ENCODE results near the gene LRRC27. TPM values are rescaled to one million over a fixed set of nuclear protein-coding genes. Genes with fewer than 3 reads are reported as not detected.

The LRRC27 gene
- total RNA-seq, 1 donor from 2014 or later, result 6.3 TPM

- intact Hi-C loops (cut with micrococcal nuclease), result loop anchor here (5.0 kb wide), 1 partner anchor 239 kb away; no protein-coding TSS in a partner anchor
These were observed 66.6 kb downstream of the LRRC27 start for GRCh38 chr10:132398566-132398991.

GRCh38 chr10:132399117-132400035 is 67.4 kb downstream of the LRRC27 start:
- intact Hi-C loops (cut with micrococcal nuclease), result loop anchor here (5.0 kb wide), 1 partner anchor 238 kb away; no protein-coding TSS in a partner anchor

GRCh38 chr10:132400041-132400546 is 68.1 kb downstream of the LRRC27 start:
- intact Hi-C loops (cut with micrococcal nuclease), result no loop called here

- intact Hi-C loops (cut with micrococcal nuclease), result no loop called here
These were observed 68.7 kb downstream of the LRRC27 start for GRCh38 chr10:132400547-132401151.

- intact Hi-C loops (cut with micrococcal nuclease), result no loop called here
These were observed 69.6 kb downstream of the LRRC27 start for GRCh38 chr10:132401401-132402118.

- intact Hi-C loops (cut with micrococcal nuclease), result no loop called here
These were observed 70.8 kb downstream of the LRRC27 start for GRCh38 chr10:132402781-132403241.

- intact Hi-C loops (cut with micrococcal nuclease), result no loop called here
These were observed 71.6 kb downstream of the LRRC27 start for GRCh38 chr10:132403511-132404168.

GRCh38 chr10:132404169-132404880 is 72.3 kb downstream of the LRRC27 start:
- intact Hi-C loops (cut with micrococcal nuclease), result no loop called here

- intact Hi-C loops (cut with micrococcal nuclease), result no loop called here
These were observed 73.0 kb downstream of the LRRC27 start for GRCh38 chr10:132404911-132405462.

- intact Hi-C loops (cut with micrococcal nuclease), result no loop called here
These were observed 73.5 kb downstream of the LRRC27 start for GRCh38 chr10:132405463-132405991.

GRCh38 chr10:132406181-132406580 is 74.2 kb downstream of the LRRC27 start:
- intact Hi-C loops (cut with micrococcal nuclease), result no loop called here

- intact Hi-C loops (cut with micrococcal nuclease), result no loop called here
These were observed 74.8 kb downstream of the LRRC27 start for GRCh38 chr10:132406750-132407149.

GRCh38 chr10:132407243-132407746 is 75.3 kb downstream of the LRRC27 start:
- intact Hi-C loops (cut with micrococcal nuclease), result no loop called here

- intact Hi-C loops (cut with micrococcal nuclease), result no loop called here
These were observed 75.9 kb downstream of the LRRC27 start for GRCh38 chr10:132407846-132408278.

- intact Hi-C loops (cut with micrococcal nuclease), result no loop called here
These were observed 76.4 kb downstream of the LRRC27 start for GRCh38 chr10:132408367-132408781.

GRCh38 chr10:132408823-132409666 is 77.1 kb downstream of the LRRC27 start:
- intact Hi-C loops (cut with micrococcal nuclease), result no loop called here

GRCh38 chr10:132409667-132410028 is 77.7 kb downstream of the LRRC27 start:
- intact Hi-C loops (cut with micrococcal nuclease), result no loop called here

- intact Hi-C loops (cut with micrococcal nuclease), result no loop called here
These were observed 78.2 kb downstream of the LRRC27 start for GRCh38 chr10:132410056-132410778.
